AG09319 (cell line): ENCODE results near the gene LCN6.
"Not testable (repeated sequence)": the region's sequence is repeated elsewhere in the genome, so short reads cannot be mapped to it uniquely, and the experiment has no call there.

Experiments used
- DNase-seq: peaks from one replicate; pipeline ENCODE4 v3.0.0-alpha.2; 2010; ENCODE audit warnings: low read depth; ENCODE audit errors: extremely low read depth
- TF ChIP-seq, protein P1 (sequence below): IDR thresholded peaks from 2 replicates; pipeline ENCODE4 v1.5.1; 2011; ENCODE audit warnings: low read depth, mild to moderate bottlenecking, inconsistent platforms, low read length, moderate library complexity

LCN6 gene

DNA sequence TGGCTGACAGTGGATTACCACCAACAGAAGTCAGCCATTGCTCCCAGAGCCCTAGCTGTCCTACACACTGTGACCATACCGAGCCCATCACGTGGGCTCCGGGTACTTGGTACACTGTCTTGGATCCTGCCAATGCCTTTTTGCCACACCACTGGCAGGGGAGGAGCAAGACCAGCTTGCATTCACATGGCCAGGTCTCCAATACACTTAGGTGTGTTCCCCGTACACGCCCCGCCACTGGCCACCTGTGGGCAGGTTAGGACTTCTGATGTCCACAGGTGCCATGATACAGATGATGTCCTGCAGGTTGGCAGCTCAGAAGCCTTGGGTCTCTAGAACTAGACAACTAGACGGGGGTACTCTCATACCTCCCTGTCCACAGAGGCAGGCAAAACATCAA, 41.3 kb downstream of the LCN6 start:
- no peak for DNase-seq
- TF ChIP-seq, protein P1, sequence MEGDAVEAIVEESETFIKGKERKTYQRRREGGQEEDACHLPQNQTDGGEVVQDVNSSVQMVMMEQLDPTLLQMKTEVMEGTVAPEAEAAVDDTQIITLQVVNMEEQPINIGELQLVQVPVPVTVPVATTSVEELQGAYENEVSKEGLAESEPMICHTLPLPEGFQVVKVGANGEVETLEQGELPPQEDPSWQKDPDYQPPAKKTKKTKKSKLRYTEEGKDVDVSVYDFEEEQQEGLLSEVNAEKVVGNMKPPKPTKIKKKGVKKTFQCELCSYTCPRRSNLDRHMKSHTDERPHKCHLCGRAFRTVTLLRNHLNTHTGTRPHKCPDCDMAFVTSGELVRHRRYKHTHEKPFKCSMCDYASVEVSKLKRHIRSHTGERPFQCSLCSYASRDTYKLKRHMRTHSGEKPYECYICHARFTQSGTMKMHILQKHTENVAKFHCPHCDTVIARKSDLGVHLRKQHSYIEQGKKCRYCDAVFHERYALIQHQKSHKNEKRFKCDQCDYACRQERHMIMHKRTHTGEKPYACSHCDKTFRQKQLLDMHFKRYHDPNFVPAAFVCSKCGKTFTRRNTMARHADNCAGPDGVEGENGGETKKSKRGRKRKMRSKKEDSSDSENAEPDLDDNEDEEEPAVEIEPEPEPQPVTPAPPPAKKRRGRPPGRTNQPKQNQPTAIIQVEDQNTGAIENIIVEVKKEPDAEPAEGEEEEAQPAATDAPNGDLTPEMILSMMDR: no peak

DNA sequence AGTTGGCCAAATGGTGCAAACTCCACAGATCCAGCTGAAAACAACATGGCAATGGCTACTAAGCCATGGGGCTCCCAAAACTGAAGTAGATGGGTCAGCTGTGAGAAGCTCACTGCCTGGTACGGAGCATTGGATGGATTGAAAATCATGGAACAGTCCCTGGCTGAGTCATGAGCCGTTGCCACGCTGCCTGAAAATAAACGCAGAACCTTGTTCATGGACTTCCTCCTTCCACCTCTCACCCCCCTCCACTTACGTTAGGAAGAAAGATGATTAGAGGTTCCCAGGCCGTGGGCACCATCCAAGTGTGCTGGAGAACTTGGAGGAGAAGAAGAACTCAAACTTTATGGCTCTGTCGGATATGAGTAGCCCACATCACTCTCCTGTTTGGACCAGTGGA, 42.8 kb downstream of the LCN6 start:
- TF ChIP-seq, protein P1: no peak
- DNase-seq: no peak

GRCh38 chr9:136704741-136705140, 43.6 kb downstream of the LCN6 start:
- DNase-seq: not testable (repeated sequence)

GRCh38 chr9:136703276-136703860, 45.0 kb downstream of the LCN6 start:
- TF ChIP-seq, protein P1: no peak
- no peak for DNase-seq

- TF ChIP-seq, protein P1: no peak
- no peak for DNase-seq
These were observed 46.7 kb downstream of the LCN6 start for GRCh38 chr9:136701668-136702053.

DNA sequence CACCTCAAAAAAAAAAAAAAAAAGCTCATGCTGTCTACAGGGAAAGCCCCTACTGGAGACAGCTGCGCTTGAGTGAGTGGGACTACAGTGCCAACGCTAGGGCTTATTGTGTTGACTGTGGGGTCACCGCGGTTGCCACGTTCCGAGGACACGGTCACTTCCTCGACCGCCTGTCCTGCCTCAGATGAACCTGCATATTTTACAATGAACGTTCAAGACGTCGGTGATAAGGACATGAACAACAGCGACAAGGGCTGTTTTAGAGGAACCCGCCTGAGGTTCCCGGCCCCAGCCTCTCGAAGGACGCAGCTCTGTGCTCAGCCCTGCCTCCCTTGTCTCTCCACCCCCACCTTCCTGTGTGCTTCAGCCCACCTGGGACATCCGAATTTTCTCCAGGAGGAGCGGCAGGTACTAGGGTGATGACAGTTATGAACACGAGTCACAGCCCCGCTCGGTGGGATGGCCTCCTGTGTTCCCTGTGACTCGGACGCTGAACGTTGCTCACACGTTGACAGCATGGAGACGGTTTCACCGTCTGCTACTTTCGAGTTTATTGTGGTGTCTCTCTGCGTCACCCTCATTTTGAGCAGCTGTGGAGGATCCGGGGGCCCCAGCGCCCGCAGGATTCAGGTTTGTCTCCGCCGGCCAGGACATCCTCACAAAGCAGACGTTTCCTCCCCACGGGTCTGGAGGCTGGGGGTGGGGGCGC, 47.2 kb downstream of the LCN6 start:
- no peak for DNase-seq
- TF ChIP-seq, protein P1: no peak

- TF ChIP-seq, protein P1: no peak
- no peak for DNase-seq
These were observed 48.0 kb downstream of the LCN6 start for GRCh38 chr9:136700304-136700703.
